GM12865 (cell line): Measurements from ENCODE around the gene CLIC5.

Experiments
- DNase-seq: peaks from one replicate; pipeline ENCODE4 v3.0.0; 2010; ENCODE audit warnings: low read depth
- H3K4me3 ChIP-seq: 2 replicates; pipeline ENCODE4 v1.5.1; 2011; ENCODE audit warnings: mild to moderate bottlenecking, low read depth, low read length, control low read depth
- CTCF ChIP-seq: IDR thresholded peaks from 2 replicates; pipeline ENCODE4 v1.5.1; 2011; ENCODE audit warnings: low read length, control low read depth, low read depth, inconsistent platforms; ENCODE audit not compliant: insufficient read depth; ENCODE audit errors: missing control alignments

The CLIC5 gene

DNA sequence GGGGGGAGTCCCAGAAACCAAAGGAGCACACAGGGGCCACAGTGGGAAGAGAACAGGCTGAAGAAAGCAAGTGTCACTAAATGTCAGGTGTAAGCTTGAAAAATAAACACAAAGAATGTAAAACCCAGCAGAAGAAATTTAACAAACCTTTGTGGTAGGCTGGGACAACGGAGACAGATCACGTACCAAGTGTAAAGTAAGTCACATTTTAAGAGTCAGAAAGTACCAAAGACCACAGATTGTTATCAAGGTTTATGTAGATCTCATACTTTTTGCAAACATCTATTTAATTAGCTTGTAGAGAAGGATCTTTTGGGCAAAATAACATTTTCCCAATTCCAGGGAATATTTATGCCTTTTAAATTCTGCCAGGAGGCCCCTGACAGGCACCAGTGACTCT is 1.6 kb downstream of the CLIC5 start:
- no peak for DNase-seq
- H3K4me3 ChIP-seq, result no peak overlapping the region
- no peak for TF ChIP-seq CTCF

GRCh38 chr6:46013639-46014038 is 2.0 kb downstream of the CLIC5 start:
- TF ChIP-seq CTCF, result no peak
- no peak overlapping the region for H3K4me3 ChIP-seq
- DNase-seq, result no peak

DNA sequence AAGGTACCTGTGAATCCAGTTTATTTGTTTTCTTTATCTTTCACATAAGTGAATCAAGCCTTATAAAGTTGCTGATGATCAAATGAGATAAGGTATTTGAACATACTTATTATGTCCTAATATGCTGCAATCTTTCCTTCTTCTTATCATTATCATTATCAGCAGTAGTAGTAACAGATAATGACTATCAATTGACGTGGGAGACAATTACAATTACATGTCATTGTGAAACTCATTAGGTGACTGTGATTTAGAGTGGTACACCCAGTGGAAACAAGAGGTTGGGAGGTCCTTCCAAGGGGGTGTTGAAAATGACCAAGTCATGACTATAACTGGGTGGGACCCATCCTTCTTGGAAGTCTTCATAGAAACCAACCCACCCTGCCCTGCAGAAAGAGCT is 2.8 kb downstream of the CLIC5 start:
- TF ChIP-seq CTCF, result no peak
- H3K4me3 ChIP-seq, result no peak overlapping the region
- no peak for DNase-seq

DNA sequence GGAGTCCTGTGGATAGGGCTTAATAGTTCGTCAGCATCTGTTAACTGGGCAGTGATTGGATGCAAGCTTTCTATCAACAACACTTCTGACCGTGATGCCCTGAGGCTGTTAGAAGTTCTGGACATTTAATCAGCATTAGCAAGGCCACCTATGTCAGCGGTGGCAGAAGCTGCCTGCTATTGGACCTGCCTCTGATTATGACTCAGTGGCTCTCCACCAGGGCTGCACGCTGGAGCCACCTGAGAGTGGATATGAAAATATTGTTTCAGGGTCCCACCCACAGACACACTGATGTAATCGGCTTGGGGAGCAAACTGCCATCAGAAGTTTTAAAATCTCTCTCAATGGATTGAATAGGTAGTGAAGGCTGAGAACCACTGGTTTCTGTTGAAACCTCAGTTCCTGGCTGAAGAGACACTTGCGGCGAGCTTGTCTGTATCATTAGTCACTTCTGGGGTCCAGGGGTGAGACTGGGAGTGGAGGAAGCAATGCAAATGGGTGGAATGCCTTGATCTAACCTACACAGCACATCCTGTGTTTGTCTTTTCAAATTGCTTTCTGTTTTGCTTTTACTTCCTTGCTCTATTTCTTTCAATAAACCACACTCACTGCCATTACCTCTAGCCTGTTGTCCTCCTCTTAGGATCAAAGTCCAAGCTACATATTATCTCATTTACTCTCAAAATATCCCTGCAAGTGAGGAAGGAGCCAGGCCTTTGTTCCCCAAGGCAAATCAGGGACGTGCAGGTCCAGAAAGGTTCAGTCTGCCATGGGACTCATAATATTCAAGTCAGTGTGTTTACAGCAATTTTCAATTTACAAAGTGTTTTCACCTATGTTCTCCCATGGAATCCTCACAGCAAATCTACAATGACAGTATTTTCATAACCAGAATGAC is 4.2 kb downstream of the CLIC5 start:
- DNase-seq, result peak; percentile 93
- no peak for TF ChIP-seq CTCF
- peak overlapping the region; percentile 25 for H3K4me3 ChIP-seq

- no peak for TF ChIP-seq CTCF
- DNase-seq, result no peak
- H3K4me3 ChIP-seq, result no peak overlapping the region
These were observed 4.9 kb downstream of the CLIC5 start for GRCh38 chr6:46010771-46011170.

DNA sequence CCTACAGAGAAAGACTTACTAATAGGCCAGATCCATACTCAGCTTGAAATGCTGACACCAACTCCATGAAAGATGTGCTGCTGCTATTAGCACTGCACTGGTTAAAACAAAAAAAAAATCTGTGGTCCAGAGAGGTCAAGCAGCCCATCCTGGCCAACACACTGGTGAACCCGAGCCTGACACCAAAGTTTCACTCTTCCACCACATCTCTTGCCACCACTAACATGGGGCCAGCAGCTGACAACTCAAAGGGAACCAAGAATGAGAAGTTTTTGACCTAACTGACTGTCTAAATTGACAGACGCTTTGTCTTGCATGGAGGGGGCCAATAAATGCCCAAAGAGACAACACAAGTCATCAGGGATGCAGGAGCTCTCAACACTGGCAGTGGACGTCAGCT is 5.4 kb downstream of the CLIC5 start:
- DNase-seq, result no peak
- no peak for TF ChIP-seq CTCF
- H3K4me3 ChIP-seq, result no peak overlapping the region

DNA sequence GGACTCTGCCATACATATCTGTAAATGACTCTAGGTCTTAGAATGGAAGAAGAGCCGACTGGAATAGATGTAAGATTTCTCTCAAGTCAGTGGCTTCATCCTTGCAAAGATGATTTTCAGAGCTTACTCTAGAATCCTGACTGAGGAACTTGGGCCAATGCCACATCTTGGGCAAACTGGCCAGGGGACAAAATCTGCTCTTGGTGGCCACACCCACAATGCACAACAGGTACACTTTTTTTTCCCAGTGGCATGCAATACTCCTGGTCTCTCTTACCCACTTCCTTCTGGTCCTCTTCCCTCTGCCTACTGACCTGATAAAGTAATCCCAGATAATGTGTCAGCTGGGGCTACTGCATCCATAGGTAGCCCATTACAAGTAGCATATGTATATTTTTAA is 13.4 kb downstream of the CLIC5 start:
- H3K4me3 ChIP-seq, result no peak overlapping the region
- no peak for TF ChIP-seq CTCF
- no peak for DNase-seq
